T-cell (primary cell): ENCODE measurements around the gene CRTC3. TPM values are rescaled to one million over a fixed set of nuclear protein-coding genes. Genes with fewer than 3 reads are reported as not detected.

Experiments
- ATAC-seq, 4 experiments: fragments of 200-7000 bp in 3 of 4; fragments of 150-1000 bp in 1 of 4; cut with Tn5 transposase; replicated peaks in 1 of 4; 1 replicate in 3 of 4; 2 replicates in 1 of 4; pipeline ENCODE4 v1.10.0; 2021; ENCODE audit warnings: moderate library complexity in 3 of 4, mild to moderate bottlenecking in 2 of 4, moderate number of reproducible peaks in 1 of 4
- CTCF ChIA-PET, 2 donors: fragments of 300-600 bp; sonication (Branson Sonifier 250); formaldehyde crosslinking; loops; one replicate each; lab custom pipeline; 2022; ENCODE audit warnings: antibody characterized with exemption in 2 of 2; lab: Charles Lee
- POLR2A ChIA-PET, 2 donors: fragments of 300-600 bp; sonication (Branson Sonifier 250); formaldehyde crosslinking; loops; one replicate each; lab custom pipeline; 2022; ENCODE audit warnings: antibody characterized with exemption in 2 of 2; lab: Charles Lee
- DNase-seq, 35 experiments: peaks; one replicate each; pipeline versions ENCODE4 v3.0.0 to v3.0.0-alpha.2; 2013 to 2023
- H3K27ac ChIP-seq: one replicate; pipeline ENCODE4 v1.5.1; 2013; ENCODE audit warnings: low read length
- H3K27me3 ChIP-seq, 2 experiments: replicated peaks in 1 of 2; 1 replicate in 1 of 2; 2 replicates in 1 of 2; pipeline versions ENCODE4 v1.6.1 to v1.7.0; 2013; ENCODE audit warnings: low read length in 1 of 2, mixed read lengths in 1 of 2; ENCODE audit not compliant: control insufficient read depth in 2 of 2, insufficient read depth in 2 of 2; ENCODE audit errors: extremely low read depth in 1 of 2
- H3K36me3 ChIP-seq, 2 donors: 1 replicate in 1 of 2; 2 replicates in 1 of 2; pipeline versions ENCODE4 v1.6.1 to v1.7.0; 2013; ENCODE audit warnings: low read length in 1 of 2; ENCODE audit not compliant: control insufficient read depth in 2 of 2, insufficient read depth in 1 of 2; ENCODE audit errors: extremely low read depth in 1 of 2
- H3K4me1 ChIP-seq, 2 experiments: 1 replicate in 1 of 2; 2 replicates in 1 of 2; pipeline versions ENCODE4 v1.6.1 to v1.7.0; 2013; ENCODE audit warnings: low read length in 2 of 2, mixed read lengths in 1 of 2; ENCODE audit not compliant: insufficient read depth in 2 of 2, control insufficient read depth in 1 of 2; ENCODE audit errors: extremely low read depth in 1 of 2
- H3K4me3 ChIP-seq, 2 donors: 1 replicate in 1 of 2; 2 replicates in 1 of 2; pipeline versions ENCODE4 v1.5.1 to v1.7.0; 2013; ENCODE audit warnings: mild to moderate bottlenecking in 2 of 2, low read length in 1 of 2, moderate library complexity in 1 of 2; ENCODE audit not compliant: control insufficient read depth in 1 of 2; ENCODE audit errors: extremely low read depth in 1 of 2
- H3K9me3 ChIP-seq: 2 replicates; pipeline ENCODE4 v1.7.0; 2013
- H3K27ac Mint-ChIP-seq, 2 donors: one replicate each; pipeline ENCODE4 v1.8.0; 2020 to 2021; ENCODE audit warnings: mild to moderate bottlenecking in 2 of 2, mixed read lengths in 2 of 2
- H3K27me3 Mint-ChIP-seq, 2 donors: one replicate each; pipeline ENCODE4 v1.8.0; 2021 to 2022; ENCODE audit warnings: mixed read lengths in 2 of 2
- H3K36me3 Mint-ChIP-seq: one replicate; pipeline ENCODE4 v1.8.0; 2021; ENCODE audit warnings: mixed read lengths
- H3K4me1 Mint-ChIP-seq, 3 donors: one replicate each; pipeline ENCODE4 v1.8.0; 2020 to 2022; ENCODE audit warnings: mixed read lengths in 3 of 3, mild to moderate bottlenecking in 1 of 3
- H3K4me3 Mint-ChIP-seq, 3 donors: one replicate each; pipeline ENCODE4 v1.8.0; 2020 to 2022; ENCODE audit warnings: mild to moderate bottlenecking in 3 of 3, mixed read lengths in 3 of 3, moderate library complexity in 3 of 3
- H3K9me3 Mint-ChIP-seq, 3 donors: one replicate each; pipeline ENCODE4 v1.8.0; 2020 to 2022; ENCODE audit warnings: mixed read lengths in 3 of 3
- WGBS: methylation state at CpG from one replicate; pipeline ENCODE4 v1.1.5; 2013; ENCODE audit warnings: missing lambda C conversion rate; ENCODE audit not compliant: insufficient coverage; 5-methylcytosine and 5-hydroxymethylcytosine counted together
- total RNA-seq, 35 experiments: library from RNA in 6 of 35; stranded (reverse) in 6 of 35; fragments of 120-200 nt in 1 of 35; gene quantifications; one replicate each; pipeline versions ENCODE4 v1.2.1 to v1.2.4 and lab custom pipeline; 2013 to 2026

CRTC3 gene
- total RNA-seq, 5 donors from 2014 or later (not counting 1 experiment from before 2014, with no cell fraction given) = 88.3 to 119 (median 89.1) TPM

DNA sequence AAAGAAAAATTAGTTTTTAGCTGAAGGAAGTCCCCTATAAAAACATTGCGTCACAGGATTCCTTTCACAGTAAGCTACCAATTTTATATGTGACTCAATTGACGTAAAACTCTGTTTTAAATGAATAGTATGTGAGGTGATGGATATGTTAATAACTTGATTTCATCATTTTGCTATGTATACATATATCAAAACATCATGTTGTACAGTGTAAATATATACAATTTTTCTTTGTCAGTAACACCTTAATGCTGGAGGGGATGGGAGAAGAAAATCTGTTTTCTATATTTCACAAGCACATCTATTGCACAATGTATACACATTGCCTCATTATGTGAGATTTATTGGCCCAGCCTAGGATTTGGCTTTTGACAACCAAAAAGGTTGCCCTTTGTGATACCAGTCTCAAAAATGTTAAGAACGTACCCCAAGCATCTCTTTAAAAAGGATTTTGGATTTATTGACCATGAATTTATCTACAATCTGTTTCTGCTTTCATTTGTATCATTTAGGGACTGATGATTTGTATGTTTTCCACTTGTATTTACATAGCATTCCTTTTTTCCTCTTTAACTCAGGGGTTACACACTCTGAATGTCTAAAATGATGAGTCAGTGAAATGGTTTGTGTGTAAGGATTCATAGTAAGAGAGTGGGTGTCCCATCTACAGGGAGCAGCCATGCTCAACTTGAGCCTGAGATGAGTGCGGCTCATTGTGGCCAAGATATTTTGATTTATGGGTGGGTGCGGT lies 62.6 kb downstream of the CRTC3 start:
- H3K27ac Mint-ChIP-seq = peak overlapping the region; percentile 100
- peaks cover 47% of the 10 kb centered on the region in 2 experiments for H3K4me1 ChIP-seq
- peak overlapping the region in 1 of 3 donors; percentile 7 for H3K4me3 Mint-ChIP-seq
- peaks cover 70 to 80% (median 70%) of the 10 kb centered on the region in 3 donors for H3K4me1 Mint-ChIP-seq
- H3K36me3 Mint-ChIP-seq = peaks cover 26% of the 10 kb centered on the region
- H3K4me3 ChIP-seq = no peak overlapping the region
- peaks cover 0 to 3% of the 10 kb centered on the region in 2 donors for H3K36me3 ChIP-seq
- H3K27ac ChIP-seq = no peak overlapping the region
- 90% methylated on average over 2 of the region's 5 CpGs for WGBS
- CTCF ChIA-PET = no interaction called here
- DNase-seq = no peak
- no peak for ATAC-seq
- H3K9me3 ChIP-seq = no peaks in the 10 kb centered on the region
- no peaks in the 10 kb centered on the region for H3K27me3 ChIP-seq
- no peaks in the 10 kb centered on the region for H3K9me3 Mint-ChIP-seq
- POLR2A ChIA-PET = no interaction called here
- H3K27me3 Mint-ChIP-seq = no peaks in the 10 kb centered on the region

DNA sequence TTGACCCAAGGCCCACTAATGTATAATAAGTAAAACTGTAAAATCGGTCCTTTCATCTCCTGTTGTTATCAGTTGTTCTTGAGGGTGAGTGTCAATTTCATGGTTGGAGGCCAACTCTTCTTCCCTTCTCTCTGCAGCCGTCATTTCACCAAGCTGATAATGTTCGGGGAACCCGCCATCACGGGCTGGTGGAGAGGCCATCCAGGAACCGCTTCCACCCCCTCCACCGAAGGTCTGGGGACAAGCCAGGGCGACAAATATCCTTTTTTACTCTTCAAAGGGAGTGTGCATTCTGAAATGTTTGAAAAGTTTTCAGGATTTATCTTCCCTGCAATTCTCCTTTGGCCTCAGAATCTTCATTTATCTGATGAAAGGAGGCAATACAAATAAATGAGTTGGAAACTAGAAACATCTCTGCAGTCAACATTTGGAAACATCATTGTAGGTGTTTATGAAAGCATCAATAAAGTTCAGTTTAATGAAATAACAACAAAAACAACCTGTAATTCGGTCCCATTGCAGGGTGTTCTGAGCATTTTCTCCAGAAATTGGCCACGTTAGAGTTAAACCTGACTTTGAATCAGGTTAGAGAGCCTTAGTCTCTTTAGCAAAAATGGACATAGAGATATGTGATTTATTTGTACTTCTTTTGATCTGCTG lies 63.9 kb downstream of the CRTC3 start:
- Histone ChIP-seq H3K4me3 (no peak overlapping the region), H3K4me1 (peaks cover 55 to 60% of the 10 kb centered on the region in 2 experiments), H3K27ac (peak overlapping the region; percentile 91), H3K9me3 (no peaks in the 10 kb centered on the region), H3K36me3 (peaks cover 0 to 3% of the 10 kb centered on the region in 2 donors), H3K27me3 (no peaks in the 10 kb centered on the region)
- ATAC-seq = no peak
- Mint-ChIP-seq H3K4me3 (peak overlapping the region; percentile 64 to 85 (median 78)), H3K4me1 (peaks cover 74 to 81% (median 76%) of the 10 kb centered on the region in 3 donors), H3K9me3 (no peaks in the 10 kb centered on the region), H3K27me3 (no peaks in the 10 kb centered on the region), H3K36me3 (peaks cover 32% of the 10 kb centered on the region), H3K27ac (peak overlapping the region; percentile 100)
- POLR2A ChIA-PET = interaction anchor here in 1 of 2 donors (1.1 kb wide), 1 partner anchor 32 kb away, joined by 4 read pairs; no protein-coding TSS in a partner anchor
- CTCF ChIA-PET = interaction anchor here in 1 of 2 donors (0.6 to 1.1 kb wide), 3 partner anchors 54 to 338 kb away, joined by 3 to 4 read pairs (median 4); no protein-coding TSS in a partner anchor
- DNase-seq = no peak
- WGBS = no CpG with 5 or more reads among the region's 10 CpGs

DNA sequence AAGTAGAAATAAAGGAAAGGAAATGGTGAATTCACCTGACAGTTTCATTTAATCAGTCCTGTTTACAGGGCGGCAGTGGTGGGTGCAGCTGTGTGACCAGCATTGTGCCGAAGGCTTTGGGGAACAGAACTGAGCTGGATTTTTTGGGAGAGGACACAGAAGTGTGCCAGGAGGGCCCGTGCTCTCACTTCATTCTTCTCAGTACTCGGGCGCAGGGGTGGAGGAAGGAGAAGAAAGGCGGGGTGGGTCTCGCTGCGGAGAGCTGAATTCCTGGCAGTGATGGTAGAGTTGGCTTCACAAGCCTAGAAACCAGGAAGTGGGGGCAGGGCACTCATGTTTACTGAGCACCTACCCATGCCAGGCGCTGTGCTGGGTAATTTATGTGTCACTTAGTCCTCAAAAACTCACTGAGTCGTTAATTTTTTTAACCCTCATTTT lies 64.6 kb downstream of the CRTC3 start:
- Mint-ChIP-seq H3K27me3 (no peaks in the 10 kb centered on the region), H3K9me3 (no peaks in the 10 kb centered on the region), H3K27ac (peak overlapping the region; percentile 100), H3K4me1 (peaks cover 79 to 84% (median 81%) of the 10 kb centered on the region in 3 donors), H3K4me3 (peak overlapping the region; percentile 64 to 85 (median 78)), H3K36me3 (peaks cover 32% of the 10 kb centered on the region)
- Histone ChIP-seq H3K4me1 (peaks cover 61 to 65% of the 10 kb centered on the region in 2 experiments), H3K27ac (peak overlapping the region; percentile 91), H3K4me3 (peak overlapping the region in 1 of 2 donors; percentile 34), H3K27me3 (no peaks in the 10 kb centered on the region), H3K9me3 (no peaks in the 10 kb centered on the region), H3K36me3 (peaks cover 0 to 2% of the 10 kb centered on the region in 2 donors)
- ATAC-seq (peak; percentile 93 to 95 (median 95)), DNase-seq (peak; percentile 70 to 95 (median 87))
- POLR2A ChIA-PET = interaction anchor here in 1 of 2 donors (1.1 kb wide), 1 partner anchor 33 kb away, joined by 4 read pairs; no protein-coding TSS in a partner anchor
- CTCF ChIA-PET = interaction anchor here in 1 of 2 donors (0.6 to 1.1 kb wide), 6 partner anchors 12 to 340 kb away, joined by 3 to 4 read pairs (median 4); no protein-coding TSS in a partner anchor
- WGBS = 0% methylated on average over 3 of the region's 10 CpGs

DNA sequence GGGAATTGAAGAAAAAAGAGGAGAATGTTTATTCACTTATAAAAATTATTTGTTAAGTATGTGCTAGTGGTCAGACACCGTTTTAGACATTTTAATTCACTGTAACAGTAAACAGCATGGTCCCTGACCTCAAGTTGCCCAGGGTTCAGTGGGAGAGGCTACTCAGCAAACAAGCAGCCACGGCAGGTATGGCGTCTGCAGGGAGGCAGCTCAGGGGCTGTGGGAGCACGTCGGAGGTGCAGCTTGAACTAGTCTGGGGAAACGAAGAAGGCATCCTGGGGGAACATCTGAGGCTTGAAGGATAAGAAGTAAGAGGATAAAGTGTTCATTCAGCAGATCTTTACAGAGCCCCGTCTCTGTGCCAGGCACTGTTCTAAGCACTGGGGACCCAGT lies 66.0 kb downstream of the CRTC3 start:
- Mint-ChIP-seq H3K4me1 (peaks cover 87 to 93% (median 89%) of the 10 kb centered on the region in 3 donors), H3K27me3 (no peaks in the 10 kb centered on the region), H3K4me3 (peak overlapping the region; percentile 3 to 64 (median 5)), H3K9me3 (no peaks in the 10 kb centered on the region), H3K36me3 (peaks cover 32% of the 10 kb centered on the region), H3K27ac (peak overlapping the region; percentile 100)
- Histone ChIP-seq H3K4me3 (peak overlapping the region in 1 of 2 donors; percentile 20), H3K4me1 (peaks cover 61 to 76% of the 10 kb centered on the region in 2 experiments), H3K27me3 (no peaks in the 10 kb centered on the region), H3K27ac (peak overlapping the region; percentile 27), H3K9me3 (no peaks in the 10 kb centered on the region), H3K36me3 (peaks cover 0 to under 1% of the 10 kb centered on the region in 2 donors)
- DNase-seq = no peak
- ChIA-PET POLR2A (no interaction called here), CTCF (no interaction called here)
- WGBS = 84% methylated on average over 7 of the region's 7 CpGs
- no peak for ATAC-seq

DNA sequence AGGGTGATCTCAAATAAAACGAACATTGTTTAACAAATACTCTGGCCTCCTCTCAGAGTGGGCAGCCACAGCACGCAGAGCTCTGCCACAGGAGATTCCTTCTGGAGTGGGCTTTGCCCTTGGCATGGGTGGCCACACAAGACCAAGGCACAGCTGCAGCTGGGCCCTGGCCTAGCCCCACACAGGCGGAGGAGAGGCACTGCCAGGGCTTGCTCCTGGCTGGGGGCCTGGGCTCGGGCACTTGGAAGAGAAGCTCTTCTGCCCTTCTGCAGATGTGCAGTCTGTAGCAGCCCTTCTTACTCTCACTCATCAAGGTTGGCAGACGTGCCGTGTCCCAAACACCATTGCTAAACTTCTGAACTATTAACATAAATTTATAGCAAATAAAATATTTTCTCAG lies 67.2 kb downstream of the CRTC3 start:
- no peak for DNase-seq
- Histone ChIP-seq H3K27ac (peak overlapping the region; percentile 83), H3K27me3 (no peaks in the 10 kb centered on the region), H3K4me1 (peaks cover 61 to 78% of the 10 kb centered on the region in 2 experiments), H3K4me3 (no peak overlapping the region), H3K9me3 (no peaks in the 10 kb centered on the region), H3K36me3 (peaks cover 0 to 7% of the 10 kb centered on the region in 2 donors)
- Mint-ChIP-seq H3K36me3 (peaks cover 31% of the 10 kb centered on the region), H3K4me1 (peaks cover 88 to 93% (median 92%) of the 10 kb centered on the region in 3 donors), H3K4me3 (peak overlapping the region in 1 of 3 donors; percentile 64), H3K9me3 (no peaks in the 10 kb centered on the region), H3K27ac (peak overlapping the region; percentile 100), H3K27me3 (no peaks in the 10 kb centered on the region)
- WGBS = 93% methylated on average over 3 of the region's 6 CpGs
- CTCF ChIA-PET = no interaction called here
- POLR2A ChIA-PET = no interaction called here
- ATAC-seq = no peak

DNA sequence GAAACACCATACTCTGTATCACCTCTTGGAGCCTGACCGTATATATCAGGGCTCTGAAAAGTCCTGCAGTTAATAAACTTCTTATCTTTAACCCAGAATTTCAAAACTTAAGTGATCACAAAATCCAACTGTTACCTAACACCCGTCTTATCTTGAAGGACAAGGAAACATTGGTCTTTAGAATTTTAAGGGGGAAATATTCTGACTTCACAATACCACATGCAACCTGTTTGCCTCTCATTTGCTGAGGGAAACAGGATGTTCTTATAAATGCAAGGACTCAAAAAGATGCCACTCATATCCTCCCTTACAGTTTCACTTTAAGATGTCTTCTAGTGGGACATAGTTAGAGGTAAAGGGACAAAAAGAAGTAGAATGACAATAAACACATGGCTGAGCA lies 67.9 kb downstream of the CRTC3 start:
- H3K4me1 Mint-ChIP-seq = peaks cover 86 to 91% (median 88%) of the 10 kb centered on the region in 3 donors
- peak in 2 of 35 experiments; percentile 11 to 62 for DNase-seq
- POLR2A ChIA-PET = no interaction called here

More for the DNA sequence above, 67.9 kb downstream of the CRTC3 start:
- H3K36me3 ChIP-seq = peaks cover 0 to 8% of the 10 kb centered on the region in 2 donors
- CTCF ChIA-PET = no interaction called here
- peaks cover 33% of the 10 kb centered on the region for H3K36me3 Mint-ChIP-seq
- no peaks in the 10 kb centered on the region for H3K27me3 Mint-ChIP-seq
- H3K4me3 Mint-ChIP-seq = peak overlapping the region; percentile 31 to 64 (median 41)
- H3K27ac Mint-ChIP-seq = peak overlapping the region; percentile 100
- no peak overlapping the region for H3K4me3 ChIP-seq
- H3K9me3 Mint-ChIP-seq = no peaks in the 10 kb centered on the region
- no peaks in the 10 kb centered on the region for H3K9me3 ChIP-seq
- peak; percentile 47 to 62 (median 58) for ATAC-seq
- WGBS = no CpG with 5 or more reads among the region's 2 CpGs
- peak overlapping the region; percentile 83 for H3K27ac ChIP-seq
- peaks cover 61 to 74% of the 10 kb centered on the region in 2 experiments for H3K4me1 ChIP-seq
- no peaks in the 10 kb centered on the region for H3K27me3 ChIP-seq
